GM18868 (cell line): ENCODE measurements around the gene FBXL5.
"Not testable (repeated sequence)": the region's sequence is repeated elsewhere in the genome, so short reads cannot be mapped to it uniquely, and the experiment has no call there.

Experiments used
- ATAC-seq: cut with Tn5 transposase; IDR thresholded peaks from one replicate; pipeline ENCODE4 v1.9.1; 2021; ENCODE audit warnings: mild to moderate bottlenecking, moderate library complexity; ENCODE audit not compliant: unreplicated experiment

FBXL5 gene

GRCh38 chr4:15652191-15652590, 3.0 kb downstream of the FBXL5 start:
- no peak for ATAC-seq

DNA sequence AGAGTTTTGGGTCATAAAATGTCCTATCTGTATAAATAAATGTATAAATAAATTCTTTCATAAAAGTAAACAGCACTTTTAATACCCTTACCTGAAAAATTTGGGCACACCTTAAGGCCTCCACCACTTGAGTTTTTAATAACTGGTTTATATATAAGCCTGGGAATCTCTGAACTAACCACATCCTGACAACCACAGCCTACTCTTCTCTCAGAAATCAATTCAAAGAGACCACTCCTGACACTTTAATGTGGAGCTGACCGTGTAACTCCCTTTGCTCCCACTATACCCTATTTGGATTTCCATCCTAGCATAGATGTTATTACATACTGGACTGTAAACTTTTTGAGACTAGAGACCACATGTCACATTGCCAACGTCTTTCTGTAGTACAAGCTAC, 3.5 kb downstream of the FBXL5 start:
- no peak for ATAC-seq

DNA sequence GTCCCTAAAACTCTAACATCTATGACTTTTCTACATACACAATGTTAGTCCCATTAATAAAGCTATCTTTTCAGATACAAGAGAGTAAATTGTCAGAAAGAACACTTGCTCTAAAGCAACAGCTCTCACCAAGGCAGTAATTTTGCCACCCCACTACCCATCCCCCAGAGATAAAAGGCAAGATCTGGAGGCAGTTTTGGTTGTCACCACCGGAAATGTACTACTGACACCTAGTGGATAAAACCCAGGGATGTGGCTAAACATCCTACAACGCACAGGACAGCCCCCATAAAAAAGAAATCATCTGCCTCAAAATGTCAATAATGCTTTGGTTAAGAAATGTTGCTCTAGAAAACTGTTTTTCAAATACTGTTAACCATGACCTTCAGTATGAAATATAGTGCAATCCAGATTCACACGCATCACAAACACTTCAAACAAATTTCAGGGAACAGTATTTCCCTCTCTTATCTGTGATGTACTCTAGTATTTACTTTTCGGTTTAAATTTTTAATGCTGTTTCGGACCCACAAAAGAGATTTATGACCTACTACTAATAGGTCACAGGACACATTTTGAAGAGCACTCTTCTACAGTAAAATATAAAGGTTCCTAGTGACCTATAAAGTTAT, 5.1 kb downstream of the FBXL5 start:
- peak; percentile 47 for ATAC-seq

GRCh38 chr4:15648600-15648999, 6.6 kb downstream of the FBXL5 start:
- peak; percentile 58 for ATAC-seq

DNA sequence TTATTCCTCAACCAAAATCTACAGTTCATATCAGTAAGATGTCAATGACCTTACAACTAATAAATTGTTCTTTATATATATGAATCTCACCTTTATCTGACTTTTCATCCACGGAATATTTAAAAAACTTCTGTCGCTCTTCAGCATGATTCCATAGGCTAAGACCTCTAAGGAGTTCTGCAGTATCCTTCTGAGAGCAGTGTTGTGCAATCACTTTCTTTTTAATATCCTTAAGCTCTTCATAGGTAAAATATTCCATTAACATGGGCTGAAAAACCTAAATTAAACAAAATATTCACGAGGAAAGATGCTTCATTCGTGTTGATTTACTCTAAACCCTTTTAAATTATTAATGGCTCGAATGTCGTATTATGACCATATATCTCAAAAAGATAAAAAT, 16.7 kb downstream of the FBXL5 start:
- no peak for ATAC-seq

- no peak for ATAC-seq
Measured at GRCh38 chr4:15636818-15637217, 18.3 kb downstream of the FBXL5 start.

DNA sequence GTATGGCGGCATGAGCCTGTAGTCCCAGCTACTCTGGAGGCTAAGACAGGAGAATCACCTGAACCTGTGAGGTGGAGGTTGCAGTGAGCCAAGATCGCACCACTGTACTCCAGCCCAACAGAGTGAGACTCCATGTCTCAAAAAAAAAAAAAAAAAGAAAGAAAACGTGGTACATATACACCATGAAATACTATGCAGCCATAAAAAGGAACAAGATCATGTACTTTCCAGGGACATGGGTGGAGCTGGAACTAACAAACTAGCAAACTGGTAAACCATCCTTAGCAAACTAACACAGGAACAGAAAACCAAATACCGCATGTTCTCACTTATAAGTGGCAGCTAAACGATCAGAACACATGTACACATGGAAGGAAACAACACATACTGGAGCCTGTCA, 37.8 kb downstream of the FBXL5 start:
- not testable (repeated sequence) for ATAC-seq

DNA sequence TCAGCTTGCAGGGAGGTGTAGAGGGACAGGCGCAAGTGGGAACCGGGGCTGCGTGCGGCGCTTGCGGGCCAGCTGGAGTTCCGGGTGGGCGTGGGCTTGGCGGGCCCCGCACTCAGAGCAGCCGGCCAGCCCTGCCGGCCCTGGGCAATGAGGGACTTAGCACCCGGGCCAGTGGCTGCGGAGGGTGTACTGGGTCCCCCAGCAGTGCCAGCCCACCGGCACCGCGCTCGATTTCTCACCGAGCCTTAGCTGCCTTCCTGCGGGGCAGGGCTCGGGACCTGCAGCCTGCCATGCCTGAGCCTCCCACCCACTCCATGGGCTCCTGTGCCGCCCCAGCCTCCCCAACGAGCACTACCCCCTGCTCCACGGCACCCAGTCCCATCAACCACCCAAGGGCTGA, 40.3 kb downstream of the FBXL5 start:
- not testable (repeated sequence) for ATAC-seq

DNA sequence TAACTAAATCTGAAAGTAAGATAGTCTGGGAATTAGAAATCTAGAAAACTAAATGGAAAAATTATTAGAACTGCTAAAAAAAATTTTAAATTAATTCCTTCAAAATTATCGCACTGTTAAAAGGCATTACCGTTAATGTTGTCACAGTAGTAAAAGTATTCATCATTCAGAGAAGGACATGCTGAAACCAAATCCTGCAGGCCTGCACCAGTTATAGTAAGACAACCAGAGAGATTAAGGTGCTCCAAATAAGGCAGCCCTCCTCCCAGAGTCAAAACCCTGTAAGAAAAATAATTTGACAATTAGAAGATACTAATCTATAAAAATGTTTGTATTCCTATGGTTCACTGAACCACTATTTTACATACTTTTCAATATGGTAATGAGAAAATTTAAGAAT, 43.0 kb downstream of the FBXL5 start:
- no peak for ATAC-seq

GRCh38 chr4:15610855-15611254, 44.3 kb downstream of the FBXL5 start:
- ATAC-seq = no peak

DNA sequence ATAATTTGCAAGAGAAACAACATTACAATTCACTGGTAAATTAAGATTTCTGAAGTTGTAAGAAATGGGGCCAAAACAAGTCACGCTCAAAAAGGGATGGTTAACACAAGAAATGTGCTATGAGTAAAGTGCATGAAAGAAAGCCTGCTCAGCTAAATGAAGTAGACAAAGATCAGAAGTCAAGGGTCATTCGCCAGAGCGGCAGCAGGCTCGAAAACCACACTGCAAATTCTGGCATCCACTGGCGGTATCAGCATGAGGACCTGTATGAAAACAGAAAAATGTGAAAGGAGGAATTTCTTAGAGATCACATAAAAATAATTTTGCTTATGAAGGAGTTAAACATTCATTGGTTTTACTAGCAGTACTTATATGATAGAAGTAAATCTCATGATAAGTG, 49.6 kb downstream of the FBXL5 start:
- ATAC-seq = no peak

DNA sequence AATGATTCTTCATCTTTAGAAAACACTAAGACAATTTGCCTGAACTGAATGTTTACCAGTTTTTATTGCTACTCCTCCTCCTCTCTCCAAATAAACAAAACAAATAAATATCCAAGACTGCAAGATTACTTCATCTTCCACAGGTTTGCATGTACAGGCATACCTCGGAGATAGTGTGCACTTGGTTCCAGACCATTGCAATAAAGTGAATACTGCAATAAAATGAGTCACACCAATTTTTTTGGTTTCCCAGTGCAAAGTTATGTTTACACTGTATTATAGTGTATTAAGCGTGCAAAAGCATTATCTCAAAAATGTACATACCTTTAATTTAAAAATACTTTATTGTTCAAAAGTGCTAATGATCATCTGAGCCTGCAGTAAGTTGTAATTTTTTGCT, 53.3 kb downstream of the FBXL5 start:
- ATAC-seq = no peak

GRCh38 chr4:15600176-15600575, 55.0 kb downstream of the FBXL5 start:
- ATAC-seq = no peak

DNA sequence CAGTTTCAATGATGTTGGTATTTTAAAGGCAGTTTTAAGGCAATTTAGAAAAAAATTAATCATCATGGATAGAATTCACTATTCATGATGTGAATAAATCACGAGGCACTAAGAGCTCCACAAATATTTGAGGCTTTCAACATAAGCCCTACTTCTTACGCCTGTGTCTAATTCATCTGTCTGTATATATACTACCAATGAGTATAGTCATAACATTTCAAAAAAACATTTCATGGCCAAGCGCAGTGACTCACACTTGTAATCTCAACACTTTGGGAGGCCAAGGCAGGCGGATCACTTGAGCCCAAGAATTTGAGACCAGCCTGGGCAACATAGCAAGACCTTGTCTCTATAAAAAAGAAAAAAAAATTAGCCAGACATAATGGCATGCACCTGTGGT, 56.5 kb downstream of the FBXL5 start:
- ATAC-seq = no peak

- no peak for ATAC-seq
Measured at GRCh38 chr4:15592799-15593198, 62.4 kb downstream of the FBXL5 start.

DNA sequence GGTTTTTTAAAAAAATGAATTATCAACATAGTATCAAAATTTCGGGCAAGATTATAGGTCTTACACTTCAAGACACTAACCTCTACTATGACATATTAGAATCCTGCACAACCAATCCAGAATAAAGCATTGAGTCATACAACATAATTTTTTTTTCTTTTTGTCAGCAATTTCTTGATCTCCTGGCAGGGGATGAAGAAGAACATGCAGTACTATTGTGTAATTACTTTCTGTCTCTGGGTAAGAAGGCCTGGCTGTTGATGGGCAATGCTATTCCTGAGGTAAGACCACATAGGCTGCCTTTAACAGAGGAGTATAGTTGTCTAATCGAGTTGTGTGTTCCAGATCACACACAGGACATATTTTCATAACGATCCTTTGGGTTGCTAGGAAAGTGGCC, 67.5 kb downstream of the FBXL5 start:
- no peak for ATAC-seq

- ATAC-seq = no peak
Measured at GRCh38 chr4:15586066-15586465, 69.1 kb downstream of the FBXL5 start.

DNA sequence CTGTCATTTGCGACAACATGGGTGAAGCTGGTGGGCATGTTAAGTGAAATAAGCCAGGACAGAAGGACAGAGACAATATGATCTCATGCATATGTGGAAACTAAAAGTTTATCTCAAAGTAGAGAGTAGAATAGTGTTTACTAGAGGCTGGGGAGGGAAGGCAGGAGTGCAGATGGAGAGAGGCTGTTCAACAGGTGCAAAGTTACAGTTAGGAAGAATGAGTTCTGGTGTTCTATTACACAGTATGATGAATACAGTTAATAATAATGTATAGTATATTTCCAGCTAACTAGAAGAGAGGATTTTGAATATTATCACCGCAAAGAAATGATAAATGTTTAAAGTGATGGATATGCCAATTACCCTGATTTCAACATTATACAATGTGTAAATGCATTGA, 69.8 kb downstream of the FBXL5 start:
- ATAC-seq = no peak

GRCh38 chr4:15584785-15585184, 70.4 kb downstream of the FBXL5 start:
- no peak for ATAC-seq

GRCh38 chr4:15577508-15577907, 77.6 kb downstream of the FBXL5 start:
- ATAC-seq = no peak

DNA sequence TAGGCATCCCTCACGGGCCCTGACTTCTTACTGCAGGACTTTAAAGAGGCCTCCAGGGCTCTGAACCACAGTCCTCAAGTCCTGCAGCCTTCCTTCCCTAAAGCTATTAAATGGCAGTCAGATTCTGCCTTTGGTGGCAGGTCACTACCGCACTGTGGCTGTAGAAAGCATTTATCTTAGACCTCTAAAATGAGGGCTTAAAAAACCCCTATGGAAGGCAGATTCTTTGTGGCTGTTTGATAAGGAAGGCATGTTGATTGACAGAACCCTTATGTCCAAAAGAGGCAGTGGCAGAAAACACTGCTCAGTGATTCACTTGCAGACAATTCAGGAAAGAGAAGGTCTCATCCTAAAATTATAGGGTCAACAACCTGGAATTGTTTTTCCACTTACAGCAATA, 79.2 kb downstream of the FBXL5 start:
- ATAC-seq = no peak

GRCh38 chr4:15569746-15570145, 85.4 kb downstream of the FBXL5 start:
- no peak for ATAC-seq

GRCh38 chr4:15568821-15569220, 86.3 kb downstream of the FBXL5 start:
- no peak for ATAC-seq
